IPS-18c (cell line): ENCODE results near the gene TRIM2.

ENCODE experiments used
- H3K4me3 ChIP-seq: 2 replicates; pipeline ENCODE4 v1.7.0; 2013; ENCODE audit warnings: low read depth, mild to moderate bottlenecking, low read length, moderate library complexity; ENCODE audit not compliant: insufficient read depth
- H3K9me3 ChIP-seq: one replicate; pipeline ENCODE4 v1.6.1; 2013; ENCODE audit warnings: mild to moderate bottlenecking, low read length, moderate library complexity; ENCODE audit not compliant: control insufficient read depth, insufficient read depth

TRIM2 gene

GRCh38 chr4:153365003-153365402 is 160.8 kb downstream of the TRIM2 start:
- H3K4me3 ChIP-seq, result no peak overlapping the region
- H3K9me3 ChIP-seq, result no peaks in the 10 kb centered on the region

GRCh38 chr4:153366486-153366885 is 162.2 kb downstream of the TRIM2 start:
- Histone ChIP-seq H3K4me3 (no peak overlapping the region), H3K9me3 (no peaks in the 10 kb centered on the region)

- Histone ChIP-seq H3K9me3 (no peaks in the 10 kb centered on the region), H3K4me3 (no peak overlapping the region)
Observed at GRCh38 chr4:153367092-153367491, 162.8 kb downstream of the TRIM2 start.

DNA sequence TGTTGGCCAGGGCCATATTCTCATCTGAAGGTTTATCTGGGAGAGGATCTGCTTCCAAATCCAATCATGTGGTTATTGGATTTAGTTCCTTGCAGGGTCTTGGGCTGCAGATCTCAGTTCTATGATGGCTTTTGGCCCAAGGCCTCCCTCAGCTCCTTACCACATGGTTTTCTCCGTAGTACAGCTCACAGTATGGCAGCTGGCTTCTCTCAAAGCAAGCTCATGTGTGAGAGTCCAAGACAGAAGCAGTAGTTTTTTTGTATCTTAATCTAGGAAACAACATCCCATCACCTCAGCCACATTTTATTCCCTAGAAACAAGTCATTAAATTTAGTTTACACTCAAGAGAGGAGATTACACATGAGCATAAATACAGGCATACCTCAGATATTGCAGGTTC is 164.8 kb downstream of the TRIM2 start:
- no peak overlapping the region for H3K4me3 ChIP-seq
- no peaks in the 10 kb centered on the region for H3K9me3 ChIP-seq

GRCh38 chr4:153371701-153372234 is 167.5 kb downstream of the TRIM2 start:
- no peaks in the 10 kb centered on the region for H3K9me3 ChIP-seq

DNA sequence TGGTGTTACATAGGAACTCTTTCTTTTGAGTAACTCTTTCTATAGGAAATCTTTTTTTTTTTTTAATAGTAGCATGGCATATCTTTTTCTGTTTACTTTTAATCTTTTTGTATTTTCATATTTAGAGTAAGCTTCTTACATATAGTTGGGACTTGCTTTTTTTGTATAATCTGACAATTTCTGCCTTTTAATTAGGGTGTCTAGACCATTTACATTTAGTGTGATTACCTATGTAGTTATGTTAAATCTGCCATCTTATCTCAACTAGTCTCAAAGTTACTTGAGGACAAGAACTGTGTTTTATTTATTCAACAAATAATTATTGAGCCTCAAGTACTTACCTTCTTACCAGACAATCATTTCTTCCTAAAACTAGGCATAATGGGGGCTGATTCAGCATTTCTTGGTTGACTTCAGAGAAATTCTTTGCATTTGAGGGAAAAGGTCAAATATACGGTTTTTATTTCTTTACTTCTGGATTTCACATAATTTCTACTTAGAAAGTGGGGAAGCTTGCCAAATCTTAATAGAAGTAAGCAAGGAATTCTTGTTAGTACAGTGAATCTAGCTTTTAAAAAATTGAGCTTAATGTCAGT is 168.8 kb downstream of the TRIM2 start:
- no peaks in the 10 kb centered on the region for H3K9me3 ChIP-seq

More at GRCh38 chr4:153371701-153372234, 167.5 kb downstream of the TRIM2 start:
- no peak overlapping the region for H3K4me3 ChIP-seq

DNA sequence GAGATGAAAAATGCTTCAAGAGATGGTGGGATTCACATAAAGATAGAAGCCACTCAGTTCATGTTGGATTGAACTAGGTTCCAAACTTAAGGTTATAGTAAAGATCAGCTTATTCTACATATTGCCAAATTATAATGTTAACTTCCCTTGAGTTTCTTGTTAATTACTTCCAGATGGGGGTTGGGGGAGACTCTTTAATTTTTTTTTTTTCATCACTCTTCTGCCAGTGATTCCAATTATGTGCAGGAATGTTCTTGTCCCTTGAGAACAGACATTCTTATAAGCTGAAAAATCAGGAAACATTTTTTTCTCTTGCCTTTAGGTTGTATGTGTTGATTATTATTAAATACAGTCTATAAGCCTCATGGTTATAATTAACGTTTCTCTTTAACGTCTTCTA is 170.2 kb downstream of the TRIM2 start:
- H3K9me3 ChIP-seq, result no peaks in the 10 kb centered on the region
- H3K4me3 ChIP-seq, result no peak overlapping the region

More for the DNA sequence above, 168.8 kb downstream of the TRIM2 start:
- no peak overlapping the region for H3K4me3 ChIP-seq

- no peaks in the 10 kb centered on the region for H3K9me3 ChIP-seq
- no peak overlapping the region for H3K4me3 ChIP-seq
Observed at GRCh38 chr4:153375303-153375702, 171.1 kb downstream of the TRIM2 start.

- Histone ChIP-seq H3K9me3 (no peaks in the 10 kb centered on the region), H3K4me3 (no peak overlapping the region)
Observed at GRCh38 chr4:153383131-153383530, 178.9 kb downstream of the TRIM2 start.

DNA sequence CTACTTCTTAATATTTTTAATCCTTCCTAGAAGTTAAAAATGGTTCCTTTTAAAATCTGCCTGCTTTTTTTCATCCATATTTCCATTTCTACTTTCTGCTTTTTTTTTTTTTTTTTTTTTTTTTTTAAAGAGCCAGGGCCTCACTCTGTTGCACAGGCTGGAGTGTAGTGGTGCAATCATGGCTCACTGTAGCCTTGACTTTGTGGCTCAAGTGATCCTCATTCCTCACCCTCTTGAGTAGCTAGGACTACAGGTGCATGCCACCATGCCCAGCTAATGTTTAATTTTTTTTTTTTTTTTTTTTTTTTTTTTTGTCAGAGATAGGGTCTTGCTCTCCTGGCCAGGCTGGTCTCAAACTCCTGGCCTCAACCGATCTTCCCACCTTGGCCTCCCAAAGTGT is 179.9 kb downstream of the TRIM2 start:
- Histone ChIP-seq H3K9me3 (no peaks in the 10 kb centered on the region), H3K4me3 (no peak overlapping the region)

DNA sequence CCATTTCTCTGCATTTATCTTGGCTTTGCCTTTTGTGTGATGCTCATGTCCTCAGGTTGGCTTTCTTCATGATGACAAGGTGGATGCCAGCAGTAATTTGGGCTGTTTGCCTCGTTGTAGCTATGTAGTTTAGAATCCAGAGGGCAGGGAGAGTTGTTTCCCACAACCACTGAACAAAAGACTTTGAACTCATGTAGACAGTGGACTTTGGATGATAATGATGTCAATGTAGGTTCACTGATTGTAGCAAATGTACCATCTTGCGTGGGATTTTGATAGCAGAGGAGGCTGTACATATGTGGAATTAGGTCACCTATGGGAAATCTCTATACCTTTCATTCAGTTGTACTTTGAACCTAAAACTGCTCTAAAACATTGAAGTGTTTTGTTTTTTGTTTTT is 181.5 kb downstream of the TRIM2 start:
- H3K4me3 ChIP-seq, result no peak overlapping the region
- H3K9me3 ChIP-seq, result no peaks in the 10 kb centered on the region

DNA sequence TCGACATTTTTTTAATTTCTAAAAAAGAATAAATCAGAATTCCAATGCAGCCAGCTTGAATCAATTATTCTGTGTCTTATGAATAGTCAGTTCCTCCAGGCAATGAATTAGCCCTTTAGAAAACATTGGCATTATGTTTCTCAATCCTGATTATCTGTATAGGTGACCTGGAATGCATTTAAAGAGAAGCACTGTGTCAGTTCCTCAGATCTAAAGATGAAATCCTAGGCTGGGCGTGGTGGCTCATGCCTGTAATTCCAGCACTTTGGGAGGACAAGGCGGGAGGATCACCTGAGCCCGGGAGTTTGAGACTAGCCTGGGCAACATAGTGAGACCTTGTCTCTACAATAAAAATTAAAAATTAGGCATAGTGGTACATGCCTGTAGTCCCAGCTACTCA is 183.7 kb downstream of the TRIM2 start:
- peaks cover 4% of the 10 kb centered on the region for H3K9me3 ChIP-seq
- no peak overlapping the region for H3K4me3 ChIP-seq
